HEK293T (cell line): ENCODE measurements around the gene SRGAP3.

ENCODE experiments used
- CTCF ChIA-PET: fragments of 350-600 bp; formaldehyde crosslinking; extraction: SDS; loops from one replicate; lab custom pipeline; 2021; ENCODE audit warnings: antibody characterized with exemption, inconsistent platforms; lab: Yijun Ruan, JAX
- POLR2A ChIA-PET: fragments of 350-600 bp; formaldehyde crosslinking; extraction: SDS; loops from one replicate; lab custom pipeline; 2020; ENCODE audit warnings: antibody characterized with exemption, inconsistent platforms; lab: Yijun Ruan, JAX
- DNase-seq: peaks from one replicate; pipeline ENCODE4 v3.0.0; 2012; ENCODE audit warnings: mixed read lengths; ENCODE audit errors: extremely low spot score
- ARNT ChIP-seq: fragments of 450-650 bp; IDR thresholded peaks from 2 replicates; pipeline ENCODE4 v1.6.1; 2017; ENCODE audit warnings: mild to moderate bottlenecking
- BHLHE40 ChIP-seq: fragments of 450-650 bp; IDR thresholded peaks from 2 replicates; pipeline ENCODE4 v1.6.1; 2016; ENCODE audit warnings: mild to moderate bottlenecking, moderate library complexity, borderline replicate concordance
- CTBP1 ChIP-seq: fragments of 450-650 bp; IDR thresholded peaks from 2 replicates; pipeline ENCODE4 v1.6.1; 2016; ENCODE audit warnings: borderline replicate concordance
- ELF4 ChIP-seq: fragments of 450-650 bp; IDR thresholded peaks from 2 replicates; pipeline ENCODE4 v1.6.1; 2017; ENCODE audit warnings: antibody characterized with exemption
- FOXA1 ChIP-seq: fragments of 450-650 bp; IDR thresholded peaks from 2 replicates; pipeline ENCODE4 v1.6.1; 2016; ENCODE audit warnings: mild to moderate bottlenecking
- FOXK2 ChIP-seq: fragments of 450-650 bp; IDR thresholded peaks from 2 replicates; pipeline ENCODE4 v1.6.1; 2016; ENCODE audit warnings: mild to moderate bottlenecking
- FOXM1 ChIP-seq: fragments of 450-650 bp; IDR thresholded peaks from 2 replicates; pipeline ENCODE4 v1.6.1; 2017; ENCODE audit warnings: mild to moderate bottlenecking, borderline replicate concordance
- HDGF ChIP-seq: fragments of 450-650 bp; IDR thresholded peaks from 2 replicates; pipeline ENCODE4 v1.6.1; 2017; ENCODE audit warnings: antibody characterized with exemption, borderline replicate concordance
- L3MBTL2 ChIP-seq: fragments of 450-650 bp; conservative IDR thresholded peaks from 2 replicates; pipeline ENCODE4 v1.6.1; 2016; ENCODE audit warnings: mild to moderate bottlenecking
- LEF1 ChIP-seq: fragments of 450-650 bp; IDR thresholded peaks from 2 replicates; pipeline ENCODE4 v1.6.1; 2017; ENCODE audit warnings: mild to moderate bottlenecking, borderline replicate concordance
- NFRKB ChIP-seq: fragments of 450-650 bp; IDR thresholded peaks from 2 replicates; pipeline ENCODE4 v1.6.1; 2016; ENCODE audit warnings: mild to moderate bottlenecking, moderate library complexity
- SP1 ChIP-seq: fragments of 450-650 bp; IDR thresholded peaks from 2 replicates; pipeline ENCODE4 v1.6.1; 2017
- SUZ12 ChIP-seq: fragments of 450-650 bp; IDR thresholded peaks from 2 replicates; pipeline ENCODE4 v1.6.1; 2016; ENCODE audit warnings: mild to moderate bottlenecking
- TARDBP ChIP-seq: fragments of 450-650 bp; IDR thresholded peaks from 2 replicates; pipeline ENCODE4 v1.6.1; 2016
- ZNF384 ChIP-seq: fragments of 450-650 bp; IDR thresholded peaks from 2 replicates; pipeline ENCODE4 v1.6.1; 2016
- TF ChIP-seq, protein P1 (sequence below): fragments of 450-650 bp; IDR thresholded peaks from 2 replicates; pipeline ENCODE4 v1.6.1; 2016

SRGAP3 gene

DNA sequence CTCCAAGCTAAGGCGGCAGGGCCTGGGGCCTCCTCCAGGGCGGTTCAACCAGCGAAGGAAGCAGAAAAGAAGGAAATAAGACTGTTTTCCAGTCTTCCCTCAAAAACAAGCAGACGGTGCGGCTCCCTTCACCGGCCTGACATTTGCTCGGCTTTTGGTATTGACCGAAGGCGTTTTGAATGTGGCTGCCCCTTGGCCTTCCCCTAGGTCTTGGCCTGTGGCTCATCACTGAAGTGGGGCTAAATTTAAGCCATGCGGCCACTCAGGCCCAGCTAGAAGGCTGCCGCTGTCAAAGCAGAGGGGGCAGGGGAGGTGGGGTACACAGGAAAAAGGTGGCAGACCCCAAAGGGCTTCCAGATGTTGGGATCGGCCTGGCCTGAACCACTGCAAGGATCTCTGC is 86.2 kb downstream of the SRGAP3 start:
- ChIA-PET CTCF (no interaction called here), POLR2A (no interaction called here)
- TF ChIP-seq BHLHE40 (no peak), CTBP1 (no peak), LEF1 (no peak), L3MBTL2 (no peak), SUZ12 (no peak), HDGF (no peak), FOXM1 (no peak), ZNF384 (no peak), SP1 (no peak), ELF4 (no peak), NFRKB (no peak), FOXK2 (no peak), TARDBP (no peak), FOXA1 (no peak)
- TF ChIP-seq, protein P1, sequence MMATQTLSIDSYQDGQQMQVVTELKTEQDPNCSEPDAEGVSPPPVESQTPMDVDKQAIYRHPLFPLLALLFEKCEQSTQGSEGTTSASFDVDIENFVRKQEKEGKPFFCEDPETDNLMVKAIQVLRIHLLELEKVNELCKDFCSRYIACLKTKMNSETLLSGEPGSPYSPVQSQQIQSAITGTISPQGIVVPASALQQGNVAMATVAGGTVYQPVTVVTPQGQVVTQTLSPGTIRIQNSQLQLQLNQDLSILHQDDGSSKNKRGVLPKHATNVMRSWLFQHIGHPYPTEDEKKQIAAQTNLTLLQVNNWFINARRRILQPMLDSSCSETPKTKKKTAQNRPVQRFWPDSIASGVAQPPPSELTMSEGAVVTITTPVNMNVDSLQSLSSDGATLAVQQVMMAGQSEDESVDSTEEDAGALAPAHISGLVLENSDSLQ = no peak
- no peak for DNase-seq

DNA sequence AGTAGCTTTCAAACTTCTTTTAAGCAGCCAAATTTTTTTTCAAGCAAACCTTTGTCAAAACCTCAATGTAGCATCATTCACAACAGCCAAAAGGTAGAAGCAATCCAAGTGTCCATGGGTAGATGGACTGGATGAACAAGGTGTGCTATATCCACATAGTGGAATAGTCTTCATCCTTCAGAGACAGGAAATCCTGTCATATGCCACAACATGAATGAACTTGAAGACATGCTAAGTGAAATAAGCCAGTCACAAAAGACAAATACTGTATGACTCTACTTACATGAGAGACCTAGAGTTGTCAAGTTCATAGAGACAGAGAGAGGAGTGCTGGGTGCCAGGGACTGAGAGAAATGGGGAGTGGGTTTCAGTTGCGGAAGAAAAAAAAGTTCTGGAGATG is 87.6 kb downstream of the SRGAP3 start:
- TF ChIP-seq BHLHE40 = no peak
- no peak for TF ChIP-seq HDGF
- no peak for TF ChIP-seq L3MBTL2
- no peak for TF ChIP-seq FOXM1
- no peak for TF ChIP-seq FOXA1
- no peak for TF ChIP-seq ARNT
- TF ChIP-seq, protein P1 = no peak
- no peak for TF ChIP-seq FOXK2
- TF ChIP-seq TARDBP = no peak
- TF ChIP-seq CTBP1 = no peak
- no peak for TF ChIP-seq NFRKB
- no peak for TF ChIP-seq ZNF384
- POLR2A ChIA-PET = no interaction called here
- DNase-seq = no peak
- CTCF ChIA-PET = no interaction called here

DNA sequence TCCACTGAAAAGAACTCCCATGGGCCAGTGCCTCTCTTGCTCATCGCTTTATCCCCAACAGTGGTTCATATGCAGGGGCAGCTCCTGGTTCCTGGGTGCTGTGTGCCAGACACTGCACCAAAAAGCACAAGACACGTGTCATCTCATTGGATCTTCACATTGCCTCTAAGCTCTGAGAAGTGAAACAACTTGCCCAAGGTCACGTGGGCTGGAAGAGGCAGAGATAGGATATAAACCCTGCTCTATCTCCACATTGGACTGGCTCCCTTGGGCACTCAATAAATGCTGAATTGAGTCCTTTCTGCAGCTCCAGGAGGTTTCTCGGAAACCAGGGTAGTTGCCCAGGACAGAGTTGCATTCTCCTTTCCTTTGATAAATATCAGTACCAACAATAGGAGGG is 88.1 kb downstream of the SRGAP3 start:
- DNase-seq = no peak
- POLR2A ChIA-PET = no interaction called here

DNA sequence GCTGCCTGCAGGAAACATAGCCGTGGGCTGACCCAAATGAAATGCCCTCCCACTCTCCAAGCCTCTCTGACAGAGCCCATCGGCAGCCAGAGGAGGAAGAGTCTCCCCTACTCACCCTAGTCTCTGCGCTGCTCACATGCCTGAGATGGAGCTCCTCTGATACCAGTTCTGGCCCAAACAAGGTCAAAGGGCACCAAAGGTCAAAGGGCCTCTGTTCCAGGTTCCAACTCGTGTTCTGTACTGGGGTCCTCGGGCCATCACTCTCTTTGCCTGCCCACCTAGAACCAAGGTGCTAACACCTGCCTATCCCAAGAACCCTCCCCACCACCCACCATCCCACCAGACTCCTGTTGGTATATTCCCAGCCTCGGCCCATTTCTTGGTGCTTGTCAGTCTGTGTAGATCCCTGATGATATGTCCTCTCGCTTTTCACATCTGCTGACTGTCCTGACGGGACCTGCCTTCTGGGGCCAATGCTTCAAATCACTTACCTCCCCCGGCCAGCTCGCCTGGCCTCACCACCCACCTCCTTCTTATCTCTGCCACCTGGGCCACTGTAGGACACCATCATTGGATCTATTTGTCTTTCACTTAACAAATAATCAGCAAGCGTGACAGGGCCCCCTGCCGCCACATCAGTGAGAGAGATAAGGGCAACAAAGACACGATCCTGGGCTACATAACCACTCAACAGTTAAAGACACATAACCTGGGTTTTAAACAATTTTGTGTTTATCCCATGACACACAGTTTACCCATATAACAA is 90.4 kb downstream of the SRGAP3 start:
- ChIA-PET CTCF (no interaction called here), POLR2A (no interaction called here)
- DNase-seq = no peak
- no peak for TF ChIP-seq CTBP1
- TF ChIP-seq SP1 = no peak

More for the DNA sequence above, 88.1 kb downstream of the SRGAP3 start:
- CTCF ChIA-PET = no interaction called here
- TF ChIP-seq LEF1 = no peak

DNA sequence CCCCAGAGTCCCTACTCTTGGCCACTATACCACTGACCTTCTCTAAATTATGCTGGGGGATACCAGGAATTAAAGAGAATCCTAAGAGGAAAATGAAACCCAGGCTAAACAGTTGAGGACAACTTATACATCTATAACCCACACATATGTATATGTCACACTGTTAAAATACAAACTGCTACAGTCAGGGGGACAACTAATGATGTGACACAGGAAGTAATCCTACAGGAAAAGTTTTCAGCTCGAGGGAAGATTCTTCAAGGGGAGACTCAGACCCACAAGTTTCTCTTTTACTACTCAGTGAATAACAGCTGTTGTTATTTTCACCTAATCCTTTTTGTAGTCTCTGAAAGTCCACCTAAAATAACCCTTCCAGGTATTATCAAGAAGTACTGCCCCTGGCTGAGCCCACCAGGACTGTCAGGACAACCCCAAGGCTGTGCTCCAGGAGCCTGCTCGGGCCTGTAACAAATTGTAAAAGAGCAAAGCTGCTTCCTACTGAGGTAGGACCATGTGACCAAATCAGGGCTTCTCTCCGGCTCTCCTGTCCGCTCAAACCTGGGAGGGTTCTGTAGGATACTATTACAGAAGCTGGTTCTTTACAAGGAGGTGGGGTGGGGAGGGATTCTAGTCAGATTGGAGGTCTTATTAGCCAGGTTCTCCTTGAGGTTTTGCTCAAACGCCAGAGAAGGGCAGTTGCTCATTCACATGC is 91.6 kb downstream of the SRGAP3 start:
- TF ChIP-seq FOXK2 (no peak), BHLHE40 (no peak), FOXM1 (no peak), TARDBP (no peak), HDGF (no peak), SUZ12 (no peak), ELF4 (no peak), FOXA1 (no peak), L3MBTL2 (no peak), ZNF384 (no peak), SP1 (no peak), CTBP1 (no peak), LEF1 (no peak), NFRKB (no peak), ARNT (no peak)
- TF ChIP-seq, protein P1 = no peak
- no peak for DNase-seq
- ChIA-PET POLR2A (no interaction called here), CTCF (no interaction called here)

DNA sequence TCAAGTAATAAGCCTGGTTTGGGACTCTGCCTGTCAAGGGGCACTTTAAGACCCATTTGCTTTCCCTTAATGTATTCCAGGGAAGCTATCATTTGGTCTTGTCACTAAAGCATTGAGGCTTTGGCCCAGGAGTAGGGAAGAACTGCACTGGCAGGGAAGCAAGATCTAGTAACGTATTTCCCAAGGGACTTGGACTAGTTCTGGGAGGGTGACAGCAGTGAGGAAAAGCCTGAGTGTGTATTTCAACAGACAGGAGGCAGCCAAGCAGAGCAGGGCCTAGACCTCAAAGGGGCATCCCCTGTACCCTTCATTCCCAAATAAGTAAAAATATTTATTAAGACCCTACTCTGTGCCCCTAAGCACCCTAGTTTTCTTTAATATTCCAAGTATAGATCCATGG is 92.8 kb downstream of the SRGAP3 start:
- TF ChIP-seq CTBP1 (no peak), FOXK2 (no peak), BHLHE40 (no peak)
- TF ChIP-seq, protein P1 = no peak
- DNase-seq = no peak
- CTCF ChIA-PET = no interaction called here
- POLR2A ChIA-PET = no interaction called here
